ENCODE measurements around the gene SAT2. TPM values are rescaled to one million over a fixed set of nuclear protein-coding genes. Genes with fewer than 3 reads are reported as not detected.

The SAT2 gene
- total and polyA plus RNA-seq, 2 of the 13 experiments (the other 11 are each of a cell fraction or from before 2014, with no cell fraction given) = 37.6 to 93.7 TPM

DNA sequence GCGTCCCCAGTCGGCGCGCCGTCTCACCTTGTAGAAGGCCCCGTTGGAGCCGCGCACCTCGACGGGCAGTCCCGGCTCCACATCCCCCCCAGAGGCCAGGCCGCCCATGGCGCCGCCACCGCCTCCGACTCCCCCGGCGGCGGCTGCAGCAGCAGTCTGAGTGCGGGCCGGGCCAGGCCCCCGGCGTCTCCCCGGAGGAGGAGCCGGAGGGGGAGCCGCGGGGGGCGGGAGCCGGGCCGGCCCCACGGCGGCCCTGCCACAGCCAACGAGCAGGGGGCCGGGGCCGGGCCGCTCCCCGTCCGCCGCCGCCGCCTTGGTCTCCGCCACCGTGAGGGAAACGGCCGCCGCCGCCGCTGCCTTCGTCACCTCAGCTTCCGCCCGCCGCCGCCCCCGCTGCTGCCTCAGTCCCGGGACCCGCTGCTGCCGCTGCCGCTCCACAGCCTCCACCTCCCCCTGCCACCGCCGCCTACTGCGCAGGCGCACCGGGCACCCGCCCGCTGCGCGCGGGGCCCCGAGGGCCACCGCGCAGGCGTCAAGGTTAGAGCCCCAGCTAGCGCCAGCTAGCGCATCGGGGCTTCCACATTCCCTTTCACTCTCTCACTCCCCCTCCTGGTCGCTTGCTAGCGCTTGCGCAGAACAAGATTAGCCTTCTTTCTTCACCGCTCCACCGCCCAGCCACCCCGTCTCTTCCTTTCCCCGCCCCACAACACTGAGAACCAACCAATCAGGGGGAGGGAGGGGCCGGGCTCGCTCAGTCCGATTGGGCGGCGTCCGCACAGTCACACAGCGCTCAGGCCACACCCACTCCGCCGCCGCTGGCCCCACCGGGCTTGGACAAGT, 13.0 kb downstream of the SAT2 start, which contains the start of gene FXR2 (continued):
- TF ChIP-seq GZF1 (CRISPR knock-in tag; IDR thresholded peaks at IDR 0.05) (no peak), NR2F1 (CRISPR knock-in tag; IDR thresholded peaks at IDR 0.05) (0 out of 4 replicates have a peak, but pooled peaks of 1 of the 2 experiments have one; percentile 23), ZC3H13 (CRISPR knock-in tag; IDR thresholded peaks at IDR 0.05) (no peak), ZNF761 (CRISPR knock-in tag; conservative IDR thresholded peaks at IDR 0.05) (no peak), HOXA9 (CRISPR knock-in tag; IDR thresholded peaks at IDR 0.05; ENCODE audit: borderline replicate concordance) (no peak), ZNF205 (CRISPR knock-in tag; IDR thresholded peaks at IDR 0.05) (peak; percentile 78), ZNF547 (CRISPR knock-in tag; IDR thresholded peaks at IDR 0.05) (0 out of 2 replicates have a peak, but pooled peaks have one; percentile 69), SCMH1 (CRISPR knock-in tag; IDR thresholded peaks at IDR 0.05; ENCODE audit: borderline replicate concordance) (no peak), ZNF20 (CRISPR knock-in tag; IDR thresholded peaks at IDR 0.05) (no peak), IRF1 (CRISPR knock-in tag; IDR thresholded peaks at IDR 0.05; ENCODE audit: low read depth) (no peak), SP140L (CRISPR knock-in tag; IDR thresholded peaks at IDR 0.05; ENCODE audit: borderline replicate concordance) (no peak), ZNF441 (CRISPR knock-in tag; IDR thresholded peaks at IDR 0.05; ENCODE audit: borderline replicate concordance) (no peak), U2AF2 (IDR thresholded peaks at IDR 0.05; ENCODE audit: low read depth, low read length) (no peak), YEATS4 (CRISPR knock-in tag; IDR thresholded peaks at IDR 0.05; ENCODE audit: borderline replicate concordance) (peak; percentile 21; the same call in 1 of the 2 replicates), CBFB (CRISPR knock-in tag; IDR thresholded peaks at IDR 0.05) (no peak), SIN3A (IDR thresholded peaks at IDR 0.05; ENCODE audit: borderline replicate concordance, low read depth, low read length) (peak; percentile 32; the same call in 1 of the 2 replicates), ZIK1 (CRISPR knock-in tag; IDR thresholded peaks at IDR 0.05; ENCODE audit: borderline replicate concordance, low read depth) (peak; percentile 60; the same call in 1 of the 2 replicates), REPIN1 (CRISPR knock-in tag; IDR thresholded peaks at IDR 0.05; ENCODE audit: borderline replicate concordance, low read depth) (no peak)
- TF ChIP-seq, protein P1, sequence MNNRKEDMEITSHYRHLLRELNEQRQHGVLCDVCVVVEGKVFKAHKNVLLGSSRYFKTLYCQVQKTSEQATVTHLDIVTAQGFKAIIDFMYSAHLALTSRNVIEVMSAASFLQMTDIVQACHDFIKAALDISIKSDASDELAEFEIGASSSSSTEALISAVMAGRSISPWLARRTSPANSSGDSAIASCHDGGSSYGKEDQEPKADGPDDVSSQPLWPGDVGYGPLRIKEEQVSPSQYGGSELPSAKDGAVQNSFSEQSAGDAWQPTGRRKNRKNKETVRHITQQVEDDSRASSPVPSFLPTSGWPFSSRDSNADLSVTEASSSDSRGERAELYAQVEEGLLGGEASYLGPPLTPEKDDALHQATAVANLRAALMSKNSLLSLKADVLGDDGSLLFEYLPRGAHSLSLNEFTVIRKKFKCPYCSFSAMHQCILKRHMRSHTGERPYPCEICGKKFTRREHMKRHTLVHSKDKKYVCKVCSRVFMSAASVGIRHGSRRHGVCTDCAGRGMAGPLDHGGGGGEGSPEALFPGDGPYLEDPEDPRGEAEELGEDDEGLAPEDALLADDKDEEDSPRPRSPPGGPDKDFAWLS (CRISPR knock-in tag; IDR thresholded peaks at IDR 0.05; ENCODE audit: borderline replicate concordance) = no peak
- TF ChIP-seq, protein P2, sequence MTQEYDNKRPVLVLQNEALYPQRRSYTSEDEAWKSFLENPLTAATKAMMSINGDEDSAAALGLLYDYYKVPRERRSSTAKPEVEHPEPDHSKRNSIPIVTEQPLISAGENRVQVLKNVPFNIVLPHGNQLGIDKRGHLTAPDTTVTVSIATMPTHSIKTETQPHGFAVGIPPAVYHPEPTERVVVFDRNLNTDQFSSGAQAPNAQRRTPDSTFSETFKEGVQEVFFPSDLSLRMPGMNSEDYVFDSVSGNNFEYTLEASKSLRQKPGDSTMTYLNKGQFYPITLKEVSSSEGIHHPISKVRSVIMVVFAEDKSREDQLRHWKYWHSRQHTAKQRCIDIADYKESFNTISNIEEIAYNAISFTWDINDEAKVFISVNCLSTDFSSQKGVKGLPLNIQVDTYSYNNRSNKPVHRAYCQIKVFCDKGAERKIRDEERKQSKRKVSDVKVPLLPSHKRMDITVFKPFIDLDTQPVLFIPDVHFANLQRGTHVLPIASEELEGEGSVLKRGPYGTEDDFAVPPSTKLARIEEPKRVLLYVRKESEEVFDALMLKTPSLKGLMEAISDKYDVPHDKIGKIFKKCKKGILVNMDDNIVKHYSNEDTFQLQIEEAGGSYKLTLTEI (CRISPR knock-in tag; conservative IDR thresholded peaks at IDR 0.05) = no peak

Measured in HepG2 (cell line).